PFSK-1 (cell line): Measurements from ENCODE around the gene NELFB.

ENCODE experiments used
- POLR2AphosphoS5 ChIP-seq: IDR thresholded peaks from 2 replicates; pipeline ENCODE4 v1.6.1; 2012; ENCODE audit warnings: low read depth, mild to moderate bottlenecking, control low read depth, low read length, moderate library complexity
- REST ChIP-seq, 2 experiments: IDR thresholded peaks; 2 replicates each; pipeline versions ENCODE4 v1.6.1 to v1.8.0; 2011 to 2012; ENCODE audit warnings: low read depth in 2 of 2, low read length in 2 of 2, control low read depth in 1 of 2, inconsistent platforms in 1 of 2, mild to moderate bottlenecking in 1 of 2, moderate library complexity in 1 of 2; ENCODE audit not compliant: insufficient read depth in 1 of 2

- TF ChIP-seq POLR2AphosphoS5 (no peak), REST (IDR thresholded peaks at IDR 0.05; ENCODE audit: insufficient read depth in 1 of 2, low read depth in 2 of 2, low read length in 2 of 2) (no peak)
These were observed 49.4 kb downstream of the NELFB start for GRCh38 chr9:137304383-137305059.
